Measurements from ENCODE around the gene ACAD9. TPM values are rescaled to one million over a fixed set of nuclear protein-coding genes. Genes with fewer than 3 reads are reported as not detected.

The ACAD9 gene
- total RNA-seq, 2 donors from 2014 or later, result 59.8 to 60.3 TPM

Other genes starting within 250 kb of the ACAD9 start
- 100 to 1,000 TPM; 106 to 179 TPM for gene RPN1, start 228.8 kb upstream of the ACAD9 start, total RNA-seq
- gene RAB7A, start 153.4 kb upstream of the ACAD9 start, total RNA-seq, result 100 to 1,000 TPM; 217 to 228 TPM
- gene CFAP92, start 114.5 kb downstream of the ACAD9 start, total RNA-seq, result under 1 TPM in 1 of 2 donors, not detected in 1; 0.50 TPM
- gene EFCC1, start 121.7 kb downstream of the ACAD9 start, total RNA-seq, result not detected
- gene GP9, start 181.2 kb downstream of the ACAD9 start, total RNA-seq, result not detected
- 10 to 100 TPM; 26.1 to 49.7 TPM for gene RAB43, start 242.2 kb downstream of the ACAD9 start, total RNA-seq

Measured in activated T-helper 17 cell treated with anti-CD3 and anti-CD28 coated beads, Interleukin-2, amount 50 U/mL, for 72 hours (primary cell).